Dermis blood vessel endothelial cell (primary cell): ENCODE data around the gene PARP12. TPM values are rescaled to one million over a fixed set of nuclear protein-coding genes. Genes with fewer than 3 reads are reported as not detected.

ENCODE experiments used
- DNase-seq: peaks from one replicate; pipeline ENCODE4 v3.0.0; 2010
- total RNA-seq: library from RNA; depleted of rRNA; stranded (reverse); fragments of >200 nt; gene quantifications from 2 replicates; pipeline ENCODE4 v1.2.3, GENCODE V29; 2014

The PARP12 gene
- total RNA-seq, 1 donor from 2014 or later = 107 TPM

- peak; percentile 79 for DNase-seq
These were observed 3.2 kb downstream of the PARP12 start for GRCh38 chr7:140059273-140060242.

- no peak for DNase-seq
These were observed 4.2 kb downstream of the PARP12 start for GRCh38 chr7:140058517-140058916.

- DNase-seq = no peak
These were observed 5.6 kb downstream of the PARP12 start for GRCh38 chr7:140057143-140057535.

GRCh38 chr7:140056431-140057142 lies 6.2 kb downstream of the PARP12 start:
- no peak for DNase-seq

GRCh38 chr7:140055833-140056232 lies 6.9 kb downstream of the PARP12 start:
- DNase-seq = no peak

- DNase-seq = no peak
These were observed 8.0 kb downstream of the PARP12 start for GRCh38 chr7:140054751-140055150.

- no peak for DNase-seq
These were observed 8.8 kb downstream of the PARP12 start for GRCh38 chr7:140053812-140054539.

- DNase-seq = no peak
These were observed 10.9 kb downstream of the PARP12 start for GRCh38 chr7:140051820-140052219.

- peak; percentile 52 for DNase-seq
These were observed 12.7 kb downstream of the PARP12 start for GRCh38 chr7:140050100-140050499.

GRCh38 chr7:140049339-140050024 lies 13.3 kb downstream of the PARP12 start:
- DNase-seq = peak; percentile 84

GRCh38 chr7:140048989-140049338 lies 13.8 kb downstream of the PARP12 start:
- no peak for DNase-seq

- DNase-seq = no peak
These were observed 14.6 kb downstream of the PARP12 start for GRCh38 chr7:140048138-140048537.

GRCh38 chr7:140047197-140047596 lies 15.6 kb downstream of the PARP12 start:
- no peak for DNase-seq

- DNase-seq = no peak
These were observed 17.1 kb downstream of the PARP12 start for GRCh38 chr7:140045697-140046096.

- DNase-seq = no peak
These were observed 18.5 kb downstream of the PARP12 start for GRCh38 chr7:140044251-140044650.

- peak; percentile 58 for DNase-seq
These were observed 20.4 kb downstream of the PARP12 start for GRCh38 chr7:140042386-140042670.

- peak; percentile 73 for DNase-seq
These were observed 20.9 kb downstream of the PARP12 start for GRCh38 chr7:140041659-140042385.

GRCh38 chr7:140039896-140040295 lies 22.9 kb downstream of the PARP12 start:
- no peak for DNase-seq

- peak; percentile 77 for DNase-seq
These were observed 23.7 kb downstream of the PARP12 start for GRCh38 chr7:140039066-140039465.

- DNase-seq = no peak
These were observed 26.4 kb downstream of the PARP12 start for GRCh38 chr7:140036224-140036962.
